Fibroblast of villous mesenchyme (primary cell): ENCODE data around the gene CSMD2. TPM values are rescaled to one million over a fixed set of nuclear protein-coding genes. Genes with fewer than 3 reads are reported as not detected.

Source experiments
- DNase-seq: peaks from one replicate; pipeline ENCODE4 v3.0.0-alpha.2; 2010; ENCODE audit warnings: low read depth
- H3K4me3 ChIP-seq: 2 replicates; pipeline ENCODE4 v1.5.1; 2011; ENCODE audit warnings: low read depth, mild to moderate bottlenecking, low read length
- total RNA-seq: library from RNA; depleted of rRNA; stranded (reverse); fragments of >200 nt; gene quantifications from 2 replicates; pipeline ENCODE4 v1.2.3, GENCODE V29; 2012
- TF ChIP-seq, protein P1 (sequence below): IDR thresholded peaks from 2 replicates; pipeline ENCODE4 v1.5.1; 2012; ENCODE audit warnings: low read depth, mild to moderate bottlenecking, low read length; ENCODE audit not compliant: insufficient read depth

CSMD2 gene
- total RNA-seq, 1 donor = 3.0 TPM

DNA sequence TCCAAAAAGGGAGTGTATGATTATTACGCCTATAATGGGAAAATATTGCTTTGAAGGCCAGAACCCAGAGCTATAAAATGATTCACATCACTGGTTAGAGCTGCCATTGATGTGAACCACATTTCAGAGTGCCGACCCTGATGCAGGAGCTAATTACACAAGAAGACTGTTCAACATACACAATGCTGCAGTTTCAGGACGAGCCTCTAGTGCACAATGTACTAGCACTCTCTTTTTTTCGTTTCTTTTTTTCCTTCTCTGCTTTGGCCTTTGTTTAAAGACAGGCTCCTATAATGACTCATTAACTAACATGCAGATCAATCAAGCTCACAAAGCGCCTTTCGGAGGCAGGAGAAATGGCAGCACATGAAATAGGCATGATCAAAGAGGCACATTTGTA is 367.2 kb downstream of the CSMD2 start:
- no peak for DNase-seq
- TF ChIP-seq, protein P1, sequence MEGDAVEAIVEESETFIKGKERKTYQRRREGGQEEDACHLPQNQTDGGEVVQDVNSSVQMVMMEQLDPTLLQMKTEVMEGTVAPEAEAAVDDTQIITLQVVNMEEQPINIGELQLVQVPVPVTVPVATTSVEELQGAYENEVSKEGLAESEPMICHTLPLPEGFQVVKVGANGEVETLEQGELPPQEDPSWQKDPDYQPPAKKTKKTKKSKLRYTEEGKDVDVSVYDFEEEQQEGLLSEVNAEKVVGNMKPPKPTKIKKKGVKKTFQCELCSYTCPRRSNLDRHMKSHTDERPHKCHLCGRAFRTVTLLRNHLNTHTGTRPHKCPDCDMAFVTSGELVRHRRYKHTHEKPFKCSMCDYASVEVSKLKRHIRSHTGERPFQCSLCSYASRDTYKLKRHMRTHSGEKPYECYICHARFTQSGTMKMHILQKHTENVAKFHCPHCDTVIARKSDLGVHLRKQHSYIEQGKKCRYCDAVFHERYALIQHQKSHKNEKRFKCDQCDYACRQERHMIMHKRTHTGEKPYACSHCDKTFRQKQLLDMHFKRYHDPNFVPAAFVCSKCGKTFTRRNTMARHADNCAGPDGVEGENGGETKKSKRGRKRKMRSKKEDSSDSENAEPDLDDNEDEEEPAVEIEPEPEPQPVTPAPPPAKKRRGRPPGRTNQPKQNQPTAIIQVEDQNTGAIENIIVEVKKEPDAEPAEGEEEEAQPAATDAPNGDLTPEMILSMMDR = no peak
- no peak overlapping the region for H3K4me3 ChIP-seq

DNA sequence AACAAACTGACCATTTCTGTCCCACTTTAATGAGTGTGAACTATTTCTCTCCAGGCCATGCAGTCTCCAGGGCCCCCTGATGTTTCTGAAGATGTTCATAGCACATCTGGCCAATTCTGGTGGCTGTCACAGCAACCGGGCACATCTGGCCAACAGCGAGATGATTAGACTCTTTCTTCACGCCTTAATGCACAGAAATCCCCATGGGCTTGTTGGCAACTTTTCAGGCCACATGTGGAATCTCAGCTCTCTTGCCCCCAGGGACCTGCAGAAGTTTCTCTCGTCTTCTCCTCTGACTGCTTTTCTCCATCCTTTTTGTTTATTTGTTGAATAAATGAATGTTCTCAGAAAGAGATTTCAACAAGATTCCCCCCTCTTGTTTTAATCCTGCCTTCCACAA is 372.4 kb downstream of the CSMD2 start:
- TF ChIP-seq, protein P1 = no peak
- no peak overlapping the region for H3K4me3 ChIP-seq
- DNase-seq = no peak

DNA sequence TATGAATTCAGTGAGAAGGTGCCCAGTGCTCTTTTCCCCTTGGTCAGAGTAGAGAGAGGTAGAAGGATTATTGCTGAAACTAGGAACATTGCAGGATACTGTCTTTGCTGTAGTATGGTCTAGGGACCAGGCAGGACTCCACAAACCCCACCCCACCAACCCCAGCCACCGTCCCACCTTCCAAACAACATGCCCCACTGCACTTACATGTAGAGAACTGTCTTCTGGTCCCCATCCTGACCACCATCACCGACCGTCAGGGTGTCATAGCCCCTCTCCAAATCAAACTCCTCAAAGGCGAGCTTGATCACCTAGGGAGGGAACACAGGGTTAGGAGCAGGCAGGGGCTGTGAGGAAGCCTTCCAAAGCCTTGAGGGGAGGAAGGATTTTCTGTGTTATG is 372.8 kb downstream of the CSMD2 start:
- DNase-seq = no peak
- TF ChIP-seq, protein P1 = no peak
- no peak overlapping the region for H3K4me3 ChIP-seq

DNA sequence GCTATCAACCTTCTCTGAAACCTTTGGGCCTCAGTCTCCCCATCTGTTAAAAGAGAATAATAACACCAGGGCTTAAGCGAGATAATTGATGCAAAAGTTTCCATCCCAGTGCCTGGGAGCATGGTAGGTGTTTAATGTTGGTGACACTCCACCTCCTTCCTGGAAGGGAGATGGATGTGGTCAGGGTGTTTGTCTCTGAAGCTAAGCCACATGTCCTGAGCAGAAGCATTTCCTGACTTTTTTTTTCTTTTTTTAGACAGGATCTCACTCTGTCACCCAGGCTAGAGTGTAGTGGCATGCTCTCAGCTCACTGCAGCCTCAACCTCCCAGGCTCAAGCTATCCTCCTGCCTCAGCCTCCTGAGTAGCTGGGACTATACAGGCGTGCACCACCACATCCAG is 373.8 kb downstream of the CSMD2 start:
- H3K4me3 ChIP-seq = no peak overlapping the region
- no peak for DNase-seq
- TF ChIP-seq, protein P1 = no peak

DNA sequence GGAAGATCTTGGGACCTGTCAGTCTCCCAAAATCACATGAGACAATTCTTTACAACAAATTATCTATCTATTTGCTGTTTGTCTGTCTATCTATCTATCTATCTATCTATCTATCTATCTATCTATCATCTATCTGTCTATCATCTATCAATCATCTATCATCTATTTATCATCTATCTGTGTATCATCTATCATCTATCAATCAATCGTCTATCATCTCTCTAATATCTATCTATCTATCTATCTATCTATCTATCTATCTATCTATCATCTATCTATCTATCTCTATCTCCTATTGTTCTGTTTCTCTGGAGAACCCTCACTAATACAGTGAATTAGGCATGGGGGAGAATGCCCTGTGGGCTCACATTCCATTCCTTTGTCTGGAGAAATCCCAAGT is 374.5 kb downstream of the CSMD2 start:
- no peak overlapping the region for H3K4me3 ChIP-seq
- no peak for DNase-seq

DNA sequence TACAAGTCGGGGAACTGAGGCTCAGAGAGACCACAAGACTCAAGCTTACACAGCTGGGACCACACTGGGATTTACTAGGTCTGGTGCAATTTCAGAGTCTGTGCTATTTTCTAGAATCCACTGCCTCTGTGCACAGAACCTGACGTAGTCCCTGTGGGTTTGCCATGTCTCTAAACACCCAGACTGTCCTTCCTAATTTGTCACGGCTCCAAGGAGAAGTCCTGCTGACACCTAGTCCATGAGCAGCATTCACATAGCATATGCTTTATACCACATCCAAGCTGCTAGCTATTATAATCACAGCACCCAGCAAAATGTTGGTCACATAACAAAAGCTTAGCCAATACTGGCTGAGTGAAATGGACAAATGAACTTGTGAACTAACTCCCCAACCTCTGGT is 380.2 kb downstream of the CSMD2 start:
- TF ChIP-seq, protein P1 = no peak
- no peak overlapping the region for H3K4me3 ChIP-seq
- DNase-seq = no peak

More for the DNA sequence above, 374.5 kb downstream of the CSMD2 start:
- TF ChIP-seq, protein P1 = no peak

DNA sequence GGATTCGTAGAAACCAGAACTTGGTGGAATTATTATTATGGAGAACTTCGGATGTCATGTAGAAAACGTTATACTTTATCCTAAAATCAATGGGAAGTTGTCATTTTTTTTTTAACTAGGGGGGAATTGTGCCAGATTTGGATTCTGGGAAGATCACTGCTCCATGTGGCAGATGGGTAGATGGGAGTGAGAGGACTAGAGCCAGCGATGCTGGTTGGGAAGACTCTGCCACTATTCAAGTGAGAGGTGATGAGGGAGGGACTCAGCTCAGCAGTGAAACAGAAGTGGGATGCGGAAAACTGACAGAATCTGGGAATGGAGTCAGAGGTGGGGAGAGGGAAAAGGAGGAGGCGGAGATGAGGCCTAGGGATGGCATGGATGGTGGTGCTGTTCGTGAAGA is 382.3 kb downstream of the CSMD2 start:
- no peak for DNase-seq
- H3K4me3 ChIP-seq = no peak overlapping the region
- TF ChIP-seq, protein P1 = no peak
